Stomach (tissue), 4 donors: Measurements from ENCODE around the gene KDM4E.

Experiments
- POLR2AphosphoS5 ChIP-seq, 3 donors: sonication (generic); formaldehyde crosslinking; IDR thresholded peaks; one replicate each; pipeline ENCODE4 v1.6.1; 2016; ENCODE audit warnings: antibody characterized with exemption in 3 of 3
- TF ChIP-seq, protein P1 (sequence below), 7 experiments: fragments of 450-650 bp in 4 of 7; fragments of 200-600 bp in 3 of 7; sonication (generic) in 3 of 7; IDR thresholded peaks; one replicate each; pipeline ENCODE4 v1.5.1; 2016 to 2019; ENCODE audit warnings: antibody characterized with exemption in 7 of 7, control low read depth in 2 of 7, mild to moderate bottlenecking in 1 of 7

DNA sequence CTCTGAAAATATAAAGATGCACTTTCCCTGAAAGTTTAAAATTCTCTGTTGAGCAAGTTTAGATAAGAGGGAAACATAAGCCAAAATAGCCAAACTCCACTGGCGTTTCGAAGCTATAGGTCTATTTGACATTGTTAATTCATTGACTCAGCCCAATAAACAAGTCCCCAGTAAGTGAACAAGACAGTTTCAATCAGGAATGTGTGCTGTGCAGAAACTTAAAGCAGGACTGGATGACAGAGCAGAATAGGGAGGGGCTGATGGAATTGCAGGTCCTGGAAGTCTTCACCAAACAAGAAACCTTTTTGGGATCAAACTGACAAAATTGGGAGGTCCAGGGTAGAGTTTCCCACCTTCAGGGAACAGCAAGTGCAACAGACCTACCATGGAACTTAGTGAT is 8.9 kb upstream of the KDM4E start:
- TF ChIP-seq, protein P1, sequence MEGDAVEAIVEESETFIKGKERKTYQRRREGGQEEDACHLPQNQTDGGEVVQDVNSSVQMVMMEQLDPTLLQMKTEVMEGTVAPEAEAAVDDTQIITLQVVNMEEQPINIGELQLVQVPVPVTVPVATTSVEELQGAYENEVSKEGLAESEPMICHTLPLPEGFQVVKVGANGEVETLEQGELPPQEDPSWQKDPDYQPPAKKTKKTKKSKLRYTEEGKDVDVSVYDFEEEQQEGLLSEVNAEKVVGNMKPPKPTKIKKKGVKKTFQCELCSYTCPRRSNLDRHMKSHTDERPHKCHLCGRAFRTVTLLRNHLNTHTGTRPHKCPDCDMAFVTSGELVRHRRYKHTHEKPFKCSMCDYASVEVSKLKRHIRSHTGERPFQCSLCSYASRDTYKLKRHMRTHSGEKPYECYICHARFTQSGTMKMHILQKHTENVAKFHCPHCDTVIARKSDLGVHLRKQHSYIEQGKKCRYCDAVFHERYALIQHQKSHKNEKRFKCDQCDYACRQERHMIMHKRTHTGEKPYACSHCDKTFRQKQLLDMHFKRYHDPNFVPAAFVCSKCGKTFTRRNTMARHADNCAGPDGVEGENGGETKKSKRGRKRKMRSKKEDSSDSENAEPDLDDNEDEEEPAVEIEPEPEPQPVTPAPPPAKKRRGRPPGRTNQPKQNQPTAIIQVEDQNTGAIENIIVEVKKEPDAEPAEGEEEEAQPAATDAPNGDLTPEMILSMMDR (IDR thresholded peaks at IDR 0.05), result no peak
- TF ChIP-seq POLR2AphosphoS5 (IDR thresholded peaks at IDR 0.05), result no peak
